Bone marrow (tissue), 2 donors: Measurements from ENCODE around the gene TRHDE.

Experiments
- DNase-seq, 2 donors: peaks; one replicate each; lab custom pipeline; 2025; lab: John Stamatoyannopoulos, UW

TRHDE gene

DNA sequence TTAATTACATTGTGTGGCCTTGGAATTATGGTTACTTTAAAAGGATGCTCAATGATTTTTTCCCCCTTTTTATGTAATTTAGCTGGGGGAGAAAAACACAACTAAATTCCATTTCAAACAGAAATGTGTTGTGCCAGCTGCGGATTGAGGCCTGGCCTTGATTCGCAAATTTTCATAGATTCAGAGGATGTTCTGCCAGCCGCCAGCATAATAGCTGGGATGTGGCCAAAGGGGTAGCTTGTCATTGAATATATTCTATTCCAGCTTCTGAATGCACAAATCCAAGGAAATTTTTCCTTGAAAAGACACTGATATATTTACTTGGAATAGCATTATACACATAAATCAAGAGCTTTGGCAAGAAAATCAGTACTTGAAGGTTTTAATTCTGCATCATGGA is 43.7 kb downstream of the TRHDE start:
- no peak for DNase-seq

DNA sequence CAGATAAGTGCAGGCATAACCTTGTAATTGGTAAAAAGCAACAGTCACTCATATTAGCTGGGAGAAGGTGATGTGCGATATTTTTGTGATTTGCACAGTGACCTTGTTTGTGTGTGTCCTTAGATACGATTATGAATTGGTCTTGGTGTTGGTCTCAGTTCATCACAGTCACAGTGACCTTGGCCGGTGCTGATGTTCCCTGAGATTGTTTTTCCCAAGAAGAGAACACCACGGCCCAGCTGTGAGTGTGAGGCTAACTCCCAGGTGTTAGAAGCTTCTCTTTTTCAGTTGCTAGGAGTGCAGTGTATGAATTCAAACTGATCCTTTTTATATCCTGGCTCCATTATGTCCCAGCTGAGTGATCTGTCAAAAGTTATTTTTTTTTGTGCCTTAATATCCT is 46.2 kb downstream of the TRHDE start:
- no peak for DNase-seq

DNA sequence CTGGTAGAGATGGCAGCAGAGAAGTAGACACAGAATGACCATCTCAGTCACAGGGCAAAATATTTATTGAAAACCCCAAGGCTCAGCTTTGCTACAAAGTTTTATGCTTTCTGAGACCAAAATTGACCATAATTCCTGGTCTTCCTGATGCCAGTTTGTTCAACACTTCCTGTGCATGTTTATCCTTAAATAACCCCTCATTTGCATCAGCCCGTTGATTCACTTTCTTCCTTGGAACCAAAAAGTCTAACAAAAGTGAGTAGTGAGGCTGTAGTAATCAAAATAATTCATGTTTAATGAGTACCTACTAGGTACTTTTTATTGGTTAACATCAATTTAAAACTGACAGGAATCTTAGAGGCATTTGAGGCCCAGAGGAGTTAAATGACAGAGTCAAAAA is 51.7 kb downstream of the TRHDE start:
- no peak for DNase-seq

DNA sequence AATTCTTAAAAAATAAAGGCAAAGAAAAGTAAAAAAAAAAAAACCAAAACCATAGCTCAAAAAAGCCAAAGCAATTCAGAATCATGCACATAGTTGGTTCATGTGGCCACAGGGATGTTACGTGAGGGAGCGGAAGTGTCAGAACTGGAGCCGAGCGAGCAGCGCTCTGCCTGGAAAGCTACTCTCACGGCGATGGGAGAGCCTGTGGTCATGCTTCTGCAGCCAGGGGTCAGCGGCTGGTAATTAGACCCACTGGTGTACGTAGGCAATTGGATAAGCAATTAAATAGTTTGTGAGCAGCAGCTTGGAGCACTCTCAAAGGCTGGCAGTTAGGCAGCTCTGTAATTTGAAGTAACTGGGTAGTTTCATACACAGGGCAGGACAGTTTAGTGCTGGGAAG is 58.1 kb downstream of the TRHDE start:
- DNase-seq, result no peak

DNA sequence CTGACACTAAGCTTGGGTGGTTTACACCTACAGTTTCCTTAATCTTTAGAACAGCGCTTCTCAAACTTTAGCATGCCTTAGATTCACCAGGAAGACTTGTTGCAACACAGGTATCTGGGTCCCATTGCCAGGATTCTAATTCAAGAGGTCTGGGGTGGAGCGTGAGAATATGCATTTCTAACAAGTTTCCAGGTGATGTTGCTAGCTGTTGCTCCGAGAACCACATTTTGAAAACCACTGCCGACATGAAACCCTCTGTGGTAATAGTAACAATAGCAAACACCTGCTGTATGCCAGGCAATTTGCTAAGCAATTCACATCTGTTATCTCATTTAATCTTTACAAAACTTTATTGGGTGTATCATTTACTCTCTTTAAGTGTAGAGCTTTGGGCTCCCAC is 58.6 kb downstream of the TRHDE start:
- no peak for DNase-seq

DNA sequence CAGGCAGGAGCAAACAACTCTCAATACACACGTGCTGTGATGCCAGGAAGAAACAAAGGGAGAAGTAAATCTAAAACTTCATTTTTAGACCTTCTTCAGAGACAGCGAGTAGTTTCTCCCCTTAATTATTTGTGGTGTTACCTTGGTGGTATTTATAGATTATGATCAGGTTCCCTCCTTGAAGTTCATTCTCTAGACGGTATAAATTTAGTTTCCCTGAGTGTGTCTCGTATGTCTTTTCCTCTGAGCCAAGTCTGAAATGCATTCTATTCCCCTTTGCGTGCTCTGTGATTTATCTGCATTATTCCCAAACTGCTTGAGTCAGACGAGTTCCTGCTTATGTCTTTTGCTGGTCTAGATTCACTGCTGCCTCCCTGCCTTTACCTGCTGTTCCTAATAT is 65.2 kb downstream of the TRHDE start:
- DNase-seq, result no peak

DNA sequence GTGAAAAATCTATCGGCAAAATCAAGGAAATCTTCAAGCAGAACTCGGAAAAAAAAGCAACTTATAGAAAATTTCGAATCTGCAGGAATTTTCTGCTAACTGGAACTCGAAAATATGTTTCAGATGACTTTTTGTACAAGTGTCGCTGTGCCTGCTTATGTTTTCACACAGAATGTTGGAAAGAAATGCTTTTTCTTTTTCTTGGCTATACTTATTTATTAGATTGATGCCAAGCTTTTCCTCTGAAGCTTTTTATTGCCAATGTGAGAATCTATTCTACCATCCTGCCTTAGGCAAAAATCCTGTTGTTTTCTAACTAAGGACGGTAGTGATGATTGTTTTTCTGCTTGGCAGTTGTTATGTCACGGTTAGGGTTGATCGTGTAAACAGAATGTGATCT is 65.8 kb downstream of the TRHDE start:
- DNase-seq, result no peak

DNA sequence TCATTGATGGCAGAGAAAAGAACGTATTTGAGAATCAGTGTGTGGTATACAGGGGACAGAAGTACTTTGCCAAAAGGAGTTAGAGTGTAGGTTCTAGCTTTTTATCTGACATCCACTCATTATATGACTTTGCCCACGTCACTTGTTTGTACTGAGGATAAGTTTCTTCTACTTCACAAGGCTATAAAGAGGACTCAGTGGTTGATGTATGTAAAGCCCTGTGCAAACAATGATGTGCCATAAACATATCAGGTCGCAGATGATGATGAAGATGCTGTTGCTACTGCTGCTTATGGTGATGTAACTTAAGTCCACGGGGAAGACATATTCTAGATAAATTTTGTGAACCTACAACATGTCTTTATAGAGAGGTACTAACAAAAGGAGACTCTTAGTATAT is 66.3 kb downstream of the TRHDE start:
- DNase-seq, result no peak

DNA sequence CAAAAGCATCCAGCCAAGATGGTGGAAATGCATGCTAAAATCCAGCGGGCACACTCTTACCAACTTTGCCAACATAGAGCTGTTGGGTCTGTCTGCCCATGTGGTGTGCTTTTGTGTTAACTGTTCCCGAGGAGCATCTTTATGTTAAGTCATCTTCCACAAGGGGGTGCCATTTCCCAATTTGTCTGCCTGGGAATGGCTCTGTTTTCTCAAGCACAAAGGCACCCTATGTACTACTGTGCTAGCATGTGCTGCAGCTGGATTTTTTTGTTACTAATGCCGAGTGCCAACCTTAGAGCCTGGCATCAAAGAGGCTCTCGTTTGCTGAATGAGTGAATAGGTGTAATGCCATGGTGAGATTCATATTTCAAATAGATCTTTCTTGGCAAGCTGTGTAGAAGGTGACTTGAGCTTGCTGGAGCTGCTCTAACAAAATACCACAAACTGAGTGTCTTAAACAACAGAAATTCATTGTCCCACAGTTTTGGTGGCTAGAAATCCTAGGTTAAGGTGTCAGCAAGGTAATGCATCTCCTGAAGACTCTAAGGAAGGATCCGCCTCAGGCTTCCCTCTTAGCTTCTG is 74.3 kb downstream of the TRHDE start:
- no peak for DNase-seq

DNA sequence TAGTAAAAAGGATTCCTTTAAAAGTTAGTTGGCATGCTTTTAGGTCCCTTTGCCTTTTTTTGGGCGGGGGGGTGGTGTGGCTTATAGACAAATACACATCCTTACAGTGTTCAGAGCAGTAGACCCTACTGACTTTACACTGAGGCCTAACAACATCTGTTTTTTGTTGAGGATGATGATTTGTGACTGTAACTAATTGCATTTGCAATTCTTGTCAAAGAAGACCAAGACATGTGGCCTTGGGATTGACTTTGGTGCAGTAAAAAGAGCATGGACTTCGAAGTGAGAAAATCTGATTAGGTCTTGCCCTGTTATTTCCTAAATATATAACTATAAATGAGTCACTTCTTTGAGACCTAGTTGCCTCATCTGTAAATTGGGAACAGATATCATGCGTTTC is 77.3 kb downstream of the TRHDE start:
- no peak for DNase-seq

DNA sequence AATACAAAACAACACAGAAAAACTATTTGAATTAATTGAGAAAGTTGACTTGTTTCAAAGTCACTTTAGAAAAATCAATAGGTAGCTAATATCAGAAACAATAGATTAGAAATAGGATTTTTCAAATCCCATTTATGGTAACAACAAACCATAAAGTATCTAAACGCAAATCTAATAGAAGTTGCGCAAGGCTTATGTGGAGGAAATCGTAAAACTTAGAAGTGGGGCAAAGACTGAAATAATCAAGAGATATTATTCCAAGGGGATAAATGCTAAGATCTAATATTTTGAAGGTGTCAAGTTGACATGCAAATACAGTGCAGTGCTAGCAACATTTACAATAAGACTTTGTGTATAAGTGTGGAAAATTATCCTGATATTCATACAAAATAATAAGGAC is 87.2 kb downstream of the TRHDE start:
- no peak for DNase-seq

DNA sequence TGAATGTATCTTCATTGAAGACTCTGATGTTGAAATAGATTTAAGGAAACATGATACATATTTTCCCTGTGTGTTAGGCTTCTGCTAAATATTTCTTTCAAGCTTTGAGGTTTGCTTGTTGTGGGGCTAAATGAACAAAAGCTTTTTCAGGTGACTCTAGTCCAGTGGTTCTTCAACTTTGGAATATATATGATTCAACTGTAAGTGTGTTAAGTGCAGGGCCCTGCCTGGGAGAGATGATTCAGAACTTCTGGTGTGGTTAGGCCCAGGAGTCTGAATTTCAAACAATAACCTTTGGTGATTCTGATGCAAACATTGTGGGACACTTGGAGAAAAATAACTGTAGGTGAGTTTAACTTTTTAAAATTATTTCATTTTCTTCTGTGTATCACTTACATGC is 93.0 kb downstream of the TRHDE start:
- no peak for DNase-seq

DNA sequence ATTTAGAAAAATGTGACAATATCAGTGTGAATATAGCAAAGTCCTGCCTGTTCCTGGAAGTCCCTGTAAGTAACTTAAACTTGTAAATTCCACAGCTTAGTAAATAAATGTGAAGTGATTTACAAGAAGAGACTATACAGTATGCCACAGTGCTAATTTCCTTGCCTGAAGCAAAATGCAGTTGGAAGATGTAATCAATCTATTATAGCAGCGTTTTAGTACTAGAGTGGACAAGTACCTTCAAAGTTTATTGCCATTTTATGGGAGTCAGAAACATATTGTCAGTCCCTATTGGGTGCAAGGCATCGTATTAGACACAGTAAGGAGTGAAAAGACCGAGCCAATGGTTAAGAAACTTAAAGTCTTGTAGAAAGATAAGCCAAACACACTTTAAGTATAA is 94.1 kb downstream of the TRHDE start:
- DNase-seq, result no peak

DNA sequence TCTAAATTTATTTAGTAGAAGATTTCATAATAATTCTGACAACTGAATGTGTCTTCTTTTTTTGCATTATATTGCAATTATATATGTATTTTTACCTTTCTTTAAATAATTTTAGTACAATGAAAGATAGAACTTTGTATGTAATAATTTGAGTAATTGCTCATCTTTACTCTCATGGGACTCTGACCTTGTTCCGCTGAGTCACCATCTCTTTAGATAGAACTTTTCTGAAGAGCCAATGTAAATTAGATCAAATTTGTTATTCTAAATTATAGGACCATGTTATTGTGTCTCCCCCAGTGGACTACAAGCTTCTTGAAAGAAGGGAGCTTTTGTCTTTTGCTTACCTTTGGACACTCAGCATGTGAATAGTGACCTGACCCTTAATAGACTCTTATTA is 96.1 kb downstream of the TRHDE start:
- no peak for DNase-seq

DNA sequence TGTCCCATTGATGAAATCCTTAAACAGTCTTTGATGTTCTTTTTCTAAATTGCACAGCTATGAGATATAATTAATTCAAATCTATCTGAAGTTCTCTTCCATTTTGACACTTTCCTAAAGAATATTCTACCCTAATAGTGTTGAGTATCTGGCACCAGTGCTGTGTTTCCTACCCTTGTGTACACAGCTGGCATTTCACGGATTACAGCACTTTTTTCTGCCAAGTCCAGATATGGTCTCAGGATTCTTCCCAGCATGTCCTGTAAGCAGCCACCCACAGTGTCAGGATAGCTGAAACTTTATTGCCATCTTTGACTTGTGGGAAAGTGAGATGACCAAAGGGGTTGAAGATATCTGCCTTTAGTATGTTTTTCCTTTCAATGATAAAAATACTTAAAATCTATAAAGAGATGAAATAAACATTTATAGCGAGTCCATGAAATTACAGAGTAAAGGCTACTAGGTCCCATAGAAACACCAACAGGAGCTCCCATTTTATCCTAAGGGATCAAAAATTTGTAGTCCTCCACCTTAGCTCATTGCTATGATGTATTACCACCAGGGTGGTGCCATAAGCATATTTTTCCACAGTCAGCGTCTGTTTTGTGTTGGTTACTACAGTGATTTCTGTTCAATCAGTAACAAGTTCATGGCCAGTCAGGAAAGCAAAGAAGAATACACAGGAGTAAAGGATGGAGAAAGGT is 96.7 kb downstream of the TRHDE start:
- no peak for DNase-seq

DNA sequence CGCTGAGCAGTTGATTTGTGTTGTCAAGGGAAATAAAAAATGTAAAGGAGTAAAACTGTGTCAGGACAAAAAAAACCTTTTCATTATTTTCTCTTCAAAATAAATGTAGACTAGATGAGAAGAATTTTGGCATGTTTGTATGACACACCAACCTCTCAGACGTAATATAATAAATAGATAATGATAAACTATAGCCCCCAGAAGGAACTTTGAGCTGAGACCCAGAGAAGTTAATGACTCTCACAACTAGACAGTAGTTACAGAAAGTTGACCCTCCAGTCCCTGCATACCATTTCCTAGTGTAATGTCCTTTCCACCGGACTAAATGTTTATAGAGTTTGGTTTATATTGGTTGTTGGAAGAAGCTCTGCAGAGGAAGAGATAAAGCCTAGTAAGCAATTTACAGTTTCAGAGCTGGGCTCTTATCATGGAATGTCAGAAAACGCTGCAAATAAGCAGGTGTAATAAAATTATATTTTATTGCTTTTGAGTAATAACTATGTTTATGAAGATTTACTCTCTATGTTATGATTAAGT is 97.3 kb downstream of the TRHDE start:
- DNase-seq, result no peak

DNA sequence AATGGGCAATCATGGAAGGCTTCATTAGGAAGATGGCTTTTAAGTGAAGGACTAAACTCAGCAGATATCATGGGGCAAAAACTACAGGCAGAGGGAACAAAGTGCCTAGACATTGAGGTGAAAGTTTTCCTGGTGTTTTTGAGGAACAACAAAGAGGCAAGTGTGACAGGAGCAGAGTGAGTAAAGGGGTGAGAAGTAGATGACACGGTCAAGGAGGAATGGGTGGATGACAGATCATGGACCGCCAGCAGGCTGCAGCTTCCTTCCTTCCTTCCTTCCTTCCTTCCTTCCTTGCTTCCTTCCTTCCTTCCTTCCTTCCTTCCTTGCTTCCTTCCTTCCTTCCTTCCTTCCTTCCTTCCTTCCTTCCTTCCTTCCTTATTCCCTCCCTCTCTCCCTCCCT is 108.3 kb downstream of the TRHDE start:
- DNase-seq, result no peak

DNA sequence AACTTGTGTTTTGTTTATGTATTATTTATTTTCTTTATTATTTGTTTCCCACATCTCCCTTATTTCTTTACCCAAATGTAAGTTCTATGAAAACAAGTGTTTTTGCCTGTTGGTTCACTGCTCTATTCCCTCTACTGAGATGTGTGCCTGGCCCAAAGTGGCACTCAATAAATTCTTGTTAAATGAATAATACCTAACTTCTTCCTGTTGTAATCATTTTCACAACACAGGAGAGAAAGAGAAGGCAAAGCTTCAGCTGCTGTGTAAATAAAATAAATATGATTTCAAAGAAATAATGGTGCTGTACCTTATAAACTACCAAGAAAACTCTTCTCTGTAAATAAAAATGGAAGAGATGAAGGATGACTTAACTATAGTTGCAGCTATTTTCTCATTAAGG is 116.2 kb downstream of the TRHDE start:
- DNase-seq, result no peak

DNA sequence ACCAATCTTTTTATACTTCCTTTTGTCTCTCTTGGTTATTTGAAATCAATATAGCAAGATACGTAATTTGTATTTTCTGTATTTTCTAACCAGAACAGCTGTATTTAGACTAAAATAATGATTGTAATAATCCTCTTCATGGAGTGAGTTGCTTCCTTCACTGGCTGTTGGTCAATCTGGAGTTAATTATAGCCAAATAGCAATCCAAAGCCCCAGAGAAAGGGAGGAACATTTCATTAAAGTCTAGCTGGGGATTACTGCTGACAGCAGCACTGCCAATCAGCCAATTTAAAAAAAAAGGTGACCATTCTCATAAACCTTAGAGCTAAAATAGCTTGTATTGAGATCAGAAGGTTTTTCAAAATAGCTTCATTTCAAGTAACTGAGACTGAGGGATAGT is 118.0 kb downstream of the TRHDE start:
- no peak for DNase-seq

DNA sequence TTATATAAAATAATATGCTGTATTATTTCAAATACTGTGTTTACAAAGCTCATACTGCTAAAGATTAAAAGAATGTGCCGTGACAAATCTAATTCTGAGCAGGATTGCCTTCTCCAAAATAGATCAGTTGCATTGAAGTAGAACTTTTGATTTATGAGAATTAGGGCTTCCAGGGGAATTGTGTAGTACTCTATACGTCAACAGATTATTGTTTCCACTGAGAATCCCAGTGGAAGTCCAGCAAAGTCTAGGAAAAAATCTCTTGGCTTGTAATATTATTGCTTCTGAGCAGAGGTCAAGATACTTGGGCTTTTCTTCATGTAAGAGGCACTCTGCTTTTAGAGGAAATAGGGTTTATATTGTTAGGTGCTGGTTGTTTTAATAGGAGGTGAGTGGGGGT is 133.9 kb downstream of the TRHDE start:
- DNase-seq, result no peak

DNA sequence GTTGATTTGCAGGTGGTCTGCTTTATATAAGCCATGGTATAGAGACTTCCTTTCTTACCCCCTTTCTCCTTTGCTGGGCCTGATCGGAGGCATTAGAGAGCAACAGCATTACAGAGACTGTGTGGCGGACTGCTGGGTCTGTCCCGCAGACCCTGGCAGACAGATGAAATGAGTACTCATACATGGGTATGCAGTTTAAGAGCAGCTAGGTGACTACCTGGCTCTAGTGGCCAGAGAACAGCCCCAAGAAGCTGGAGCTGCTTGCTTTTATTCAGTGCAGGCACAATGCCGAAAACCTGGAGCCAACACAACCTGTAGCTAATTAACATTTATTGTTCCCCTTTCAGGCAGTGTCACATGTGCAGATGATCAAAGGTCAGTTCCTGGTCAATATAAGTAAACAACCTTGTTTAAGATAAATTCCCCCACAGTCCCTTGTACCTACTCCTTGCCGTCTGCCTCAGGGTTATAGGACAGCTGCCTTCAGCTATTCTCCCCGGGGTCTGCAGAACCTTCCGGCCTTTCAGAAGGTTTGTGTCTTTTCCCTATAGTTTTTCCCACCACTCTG is 160.0 kb downstream of the TRHDE start:
- no peak for DNase-seq

DNA sequence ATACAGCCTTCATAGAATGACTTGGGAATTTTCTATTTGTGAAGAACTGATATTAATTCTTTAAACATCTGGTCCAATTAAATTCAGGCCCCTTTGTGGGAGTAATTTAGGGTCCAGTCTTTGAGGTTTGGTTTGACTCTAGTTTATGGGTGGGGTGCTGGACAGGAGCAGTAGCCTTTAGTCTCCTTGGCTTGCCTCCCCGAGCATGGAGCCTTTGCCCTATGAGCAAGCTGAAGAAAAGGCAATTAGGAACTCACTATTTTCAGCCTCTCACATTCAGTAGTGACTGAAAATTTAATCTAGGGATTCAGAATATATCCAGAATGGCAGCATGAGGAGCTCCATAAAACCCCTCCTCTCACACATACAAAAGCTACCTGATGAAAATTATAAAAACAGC is 161.1 kb downstream of the TRHDE start:
- DNase-seq, result no peak

DNA sequence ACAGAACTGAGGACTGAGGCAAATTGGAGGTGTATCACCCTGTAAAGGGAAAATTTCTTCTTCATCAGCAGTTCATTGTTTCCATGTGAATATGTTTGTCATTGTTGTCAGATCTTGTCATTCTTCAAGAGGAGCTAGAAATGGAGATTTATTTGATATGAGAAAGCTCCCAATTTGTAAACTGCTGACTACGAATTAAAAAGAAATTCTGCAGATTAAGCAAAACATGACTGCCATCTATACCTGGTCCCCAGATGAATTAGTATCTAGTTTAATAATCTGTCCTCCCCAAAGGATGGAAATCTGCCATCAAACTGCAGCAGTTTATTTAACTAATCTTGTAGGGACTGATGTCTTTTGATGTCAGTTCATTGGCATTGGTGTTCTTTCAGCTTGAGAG is 162.8 kb downstream of the TRHDE start:
- DNase-seq, result no peak

DNA sequence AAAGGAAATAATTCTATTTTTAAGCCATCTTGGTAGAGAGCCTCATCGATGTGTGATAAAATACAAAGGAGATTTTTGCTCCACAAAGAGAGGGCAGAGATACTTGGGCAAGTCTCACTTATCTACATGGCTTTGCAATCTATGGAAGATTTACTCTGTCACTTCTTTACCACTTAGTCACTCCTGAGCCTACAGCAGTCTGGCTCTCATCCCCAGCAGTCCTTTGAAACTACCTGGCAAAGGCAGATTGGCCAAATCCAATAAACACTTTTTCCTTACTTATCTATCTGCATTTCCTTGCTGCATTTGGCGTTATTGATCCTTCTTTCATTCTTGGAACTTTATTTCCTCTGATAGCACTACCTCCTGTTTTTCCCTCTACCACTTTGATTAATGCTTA is 170.0 kb downstream of the TRHDE start:
- no peak for DNase-seq
